Psoas muscle (tissue), 8 donors: ENCODE data around the gene FSTL5. TPM values are rescaled to one million over a fixed set of nuclear protein-coding genes. Genes with fewer than 3 reads are reported as not detected.

Source experiments
- ATAC-seq, 4 donors: fragments of 200-7000 bp; cut with Tn5 transposase; one replicate each; pipeline ENCODE4 v1.9.1; 2020; ENCODE audit warnings: moderate library complexity in 3 of 4, mild to moderate bottlenecking in 2 of 4
- DNase-seq, 2 donors: peaks; one replicate each; pipeline ENCODE4 v3.0.0-alpha.2; 2020
- H3K27ac ChIP-seq: fragments of 200-600 bp; one replicate; pipeline ENCODE4 v1.8.0; 2022
- H3K27me3 ChIP-seq, 3 donors: fragments of 200-600 bp in 1 of 3; one replicate each; pipeline versions ENCODE4 v1.6.1 to v1.8.0; 2013 to 2022; ENCODE audit warnings: low read length in 2 of 3, mild to moderate bottlenecking in 2 of 3, moderate library complexity in 1 of 3; ENCODE audit not compliant: insufficient read depth in 3 of 3
- H3K36me3 ChIP-seq, 2 donors: fragments of 200-600 bp in 1 of 2; one replicate each; pipeline versions ENCODE4 v1.6.1 to v1.8.0; 2013 to 2022; ENCODE audit warnings: low read depth in 1 of 2, mild to moderate bottlenecking in 1 of 2, moderate library complexity in 1 of 2; ENCODE audit not compliant: insufficient read depth in 1 of 2
- H3K4me1 ChIP-seq: fragments of 200-600 bp; one replicate; pipeline ENCODE4 v1.8.0; 2022
- H3K4me3 ChIP-seq: fragments of 200-600 bp; one replicate; pipeline ENCODE4 v1.8.0; 2022; ENCODE audit warnings: mild to moderate bottlenecking
- H3K9me3 ChIP-seq: fragments of 200-600 bp; one replicate; pipeline ENCODE4 v1.8.0; 2022
- CTCF ChIP-seq: fragments of 200-600 bp; IDR thresholded peaks from one replicate; pipeline ENCODE4 v1.8.0; 2022; ENCODE audit warnings: antibody characterized with exemption
- WGBS, 3 donors: extraction: QIAGEN DNeasy Blood & Tissue Kit; methylation state at CpG; one replicate each; pipeline versions ENCODE4 v1.1.6 to v1.1.7; 2013; 5-methylcytosine and 5-hydroxymethylcytosine counted together
- intact Hi-C, 2 donors: fragments of 100-400 bp; cut with DNase I; formaldehyde crosslinking; loops; one replicate each; pipeline versions ENCODE4 v1.11.0 to v1.14.2; 2022
- polyA plus RNA-seq, 3 donors: library from polyadenylated mRNA; stranded (reverse); fragments of 200-250 nt; gene quantifications; one replicate each; pipeline ENCODE4 v1.2.3, GENCODE V29; 2013
- total RNA-seq, 4 donors: library from RNA; stranded (reverse); fragmentation: NEBNext Ultra II Directional in 2 of 4; extraction: Animal tissue kit (Norgen Biotek cat#: 25700) in 2 of 4; gene quantifications; one replicate each; pipeline versions ENCODE4 v1.2.1 to v1.2.4, GENCODE V29; 2021 to 2023
- donor health status: healthy with polysubstance abuse.
- donor health status: DM: no; HTN: no; CAD: no; lungs with moderate emphysema.
- donor health status: Bipolar disorder and iron deficiency.
- donor health status: healthy.
- donor health status: DM: yes; HTN: yes; CAD: no.
- donor health status: DM: no; HTN: no; CAD: no.
- donor health status: DM: no; HTN: no; CAD: no.
- donor health status: DM: yes; HTN: yes; CAD: no.

Gene FSTL5
- total and polyA plus RNA-seq, 7 donors, result 0.01 TPM; not detected in 4

- Histone ChIP-seq H3K27ac (no peak overlapping the region), H3K9me3 (no peaks in the 10 kb centered on the region), H3K36me3 (no peaks in the 10 kb centered on the region), H3K4me1 (no peaks in the 10 kb centered on the region), H3K4me3 (no peak overlapping the region), H3K27me3 (no peaks in the 10 kb centered on the region)
- no peak for TF ChIP-seq CTCF
- 54 to 71% (median 66%) methylated on average over 6 of the region's 6 CpGs for WGBS, 3 donors
- DNase-seq (no peak), ATAC-seq (no peak)
- intact Hi-C loops, result no loop called here
These were observed 820.8 kb downstream of the FSTL5 start for GRCh38 chr4:161342881-161343568.

- Histone ChIP-seq H3K4me1 (no peaks in the 10 kb centered on the region), H3K36me3 (no peaks in the 10 kb centered on the region), H3K27me3 (no peaks in the 10 kb centered on the region), H3K9me3 (no peaks in the 10 kb centered on the region), H3K27ac (no peak overlapping the region), H3K4me3 (no peak overlapping the region)
- no peak for ATAC-seq
- 84 to 86% (median 85%) methylated on average over 5 of the region's 5 CpGs for WGBS, 3 donors
- TF ChIP-seq CTCF, result no peak
- DNase-seq, result no peak
- intact Hi-C loops, result no loop called here
These were observed 827.2 kb downstream of the FSTL5 start for GRCh38 chr4:161336621-161337020.

- Histone ChIP-seq H3K27me3 (no peaks in the 10 kb centered on the region), H3K27ac (no peak overlapping the region), H3K9me3 (no peaks in the 10 kb centered on the region), H3K36me3 (no peaks in the 10 kb centered on the region), H3K4me3 (no peak overlapping the region), H3K4me1 (no peaks in the 10 kb centered on the region)
- intact Hi-C loops, result no loop called here
- DNase-seq (no peak), ATAC-seq (no peak)
- TF ChIP-seq CTCF, result no peak
- 9 to 21% (median 11%) methylated on average over 2 of the region's 2 CpGs for WGBS, 3 donors
These were observed 827.7 kb downstream of the FSTL5 start for GRCh38 chr4:161336016-161336530.
